DND-41 (cell line): ENCODE measurements around the gene GREM2.

Experiments used
- ATAC-seq: fragments of 200-7000 bp; cut with Tn5 transposase; 3 replicates; pipeline ENCODE4 v1.9.1; 2021; ENCODE audit warnings: low read depth; ENCODE audit not compliant: insufficient read depth
- DNase-seq: peaks from one replicate; pipeline ENCODE4 v3.0.0-alpha.2; 2020
- H2AFZ ChIP-seq: 2 replicates; pipeline ENCODE4 v1.6.0; 2012; ENCODE audit warnings: low read depth, low read length
- H3K27ac ChIP-seq: 2 replicates; pipeline ENCODE4 v1.5.1; 2012; ENCODE audit warnings: low read length, inconsistent platforms
- H3K27me3 ChIP-seq: fragments of 200-600 bp; sonication (generic); 2 replicates; pipeline ENCODE4 v1.6.0; 2012; ENCODE audit warnings: low read length, mild to moderate bottlenecking, inconsistent platforms; ENCODE audit not compliant: insufficient read depth, poor library complexity
- H3K36me3 ChIP-seq: 2 replicates; pipeline ENCODE4 v1.5.1; 2012; ENCODE audit warnings: low read length, inconsistent platforms; ENCODE audit not compliant: insufficient read depth
- H3K4me1 ChIP-seq: 2 replicates; pipeline ENCODE4 v1.5.1; 2012; ENCODE audit warnings: mild to moderate bottlenecking, low read length; ENCODE audit not compliant: insufficient read depth
- H3K4me2 ChIP-seq: 2 replicates; pipeline ENCODE4 v1.6.0; 2012; ENCODE audit warnings: mild to moderate bottlenecking, moderate library complexity, low read length, inconsistent platforms; ENCODE audit not compliant: insufficient read depth
- H3K4me3 ChIP-seq, 2 experiments: fragments of 200-600 bp in 1 of 2; shearing (Covaris generic) in 1 of 2; 2 replicates each; pipeline ENCODE4 v1.5.1; 2012 to 2016; ENCODE audit warnings: inconsistent platforms in 2 of 2, low read length in 2 of 2, mild to moderate bottlenecking in 2 of 2, low read depth in 1 of 2, moderate library complexity in 1 of 2
- H3K79me2 ChIP-seq: 2 replicates; pipeline ENCODE4 v1.6.0; 2012; ENCODE audit warnings: low read length, inconsistent platforms; ENCODE audit not compliant: insufficient read depth
- H3K9ac ChIP-seq: 2 replicates; pipeline ENCODE4 v1.6.0; 2012; ENCODE audit warnings: low read depth, mild to moderate bottlenecking, inconsistent platforms, low read length, moderate library complexity
- H3K9me3 ChIP-seq: 2 replicates; pipeline ENCODE4 v1.5.1; 2012; ENCODE audit warnings: low read length, moderate library complexity, mild to moderate bottlenecking, inconsistent platforms; ENCODE audit not compliant: insufficient read depth, severe bottlenecking
- H4K20me1 ChIP-seq: 2 replicates; pipeline ENCODE4 v1.6.0; 2012; ENCODE audit warnings: low read length; ENCODE audit not compliant: insufficient read depth
- EZH2 ChIP-seq: IDR thresholded peaks from 3 replicates; pipeline ENCODE4 v1.6.1; 2012; ENCODE audit warnings: borderline replicate concordance, low read depth, mild to moderate bottlenecking, moderate library complexity, low read length, inconsistent platforms; ENCODE audit not compliant: severe bottlenecking
- TF ChIP-seq, protein P1 (sequence below): IDR thresholded peaks from 2 replicates; pipeline ENCODE4 v1.5.1; 2012; ENCODE audit warnings: borderline replicate concordance, low read length, moderate library complexity, mild to moderate bottlenecking; ENCODE audit not compliant: poor library complexity, severe bottlenecking; ENCODE audit errors: extremely low read depth

Gene GREM2

DNA sequence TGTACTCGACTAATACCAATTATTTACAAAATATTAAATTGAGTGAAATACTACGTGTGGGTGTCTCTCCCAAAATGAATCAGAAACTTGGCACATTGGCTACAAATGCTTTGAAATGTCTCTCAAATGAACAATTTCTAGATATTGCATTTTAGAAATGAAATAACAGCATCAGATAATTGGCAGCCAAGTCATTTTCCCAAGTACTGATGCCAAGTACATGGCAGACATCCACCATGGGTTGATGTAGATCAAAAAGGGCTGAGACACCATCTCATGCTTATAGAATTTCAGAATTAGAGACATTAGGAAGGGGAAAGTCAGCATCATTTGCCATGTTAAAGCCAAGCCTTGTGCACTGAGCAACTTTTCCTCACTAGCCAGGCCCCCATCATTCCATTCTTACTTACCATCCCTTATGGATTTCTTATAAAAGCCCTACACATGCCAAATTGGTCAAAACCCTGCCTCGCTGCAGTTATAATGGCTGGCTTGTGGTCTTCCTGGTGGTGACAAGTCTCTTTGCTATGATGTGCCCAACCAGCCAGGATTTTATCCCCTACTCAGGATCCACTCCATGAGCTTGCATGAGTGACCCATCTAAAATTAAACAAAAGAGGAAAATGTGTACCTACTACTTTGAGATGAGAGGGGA is 73.1 kb downstream of the GREM2 start:
- no peaks in the 10 kb centered on the region for H4K20me1 ChIP-seq
- no peaks in the 10 kb centered on the region for H3K36me3 ChIP-seq
- no peak overlapping the region for H3K4me2 ChIP-seq
- no peak overlapping the region for H3K9ac ChIP-seq
- no peak for ATAC-seq
- no peak overlapping the region for H3K4me3 ChIP-seq
- TF ChIP-seq EZH2, result no peak
- TF ChIP-seq, protein P1, sequence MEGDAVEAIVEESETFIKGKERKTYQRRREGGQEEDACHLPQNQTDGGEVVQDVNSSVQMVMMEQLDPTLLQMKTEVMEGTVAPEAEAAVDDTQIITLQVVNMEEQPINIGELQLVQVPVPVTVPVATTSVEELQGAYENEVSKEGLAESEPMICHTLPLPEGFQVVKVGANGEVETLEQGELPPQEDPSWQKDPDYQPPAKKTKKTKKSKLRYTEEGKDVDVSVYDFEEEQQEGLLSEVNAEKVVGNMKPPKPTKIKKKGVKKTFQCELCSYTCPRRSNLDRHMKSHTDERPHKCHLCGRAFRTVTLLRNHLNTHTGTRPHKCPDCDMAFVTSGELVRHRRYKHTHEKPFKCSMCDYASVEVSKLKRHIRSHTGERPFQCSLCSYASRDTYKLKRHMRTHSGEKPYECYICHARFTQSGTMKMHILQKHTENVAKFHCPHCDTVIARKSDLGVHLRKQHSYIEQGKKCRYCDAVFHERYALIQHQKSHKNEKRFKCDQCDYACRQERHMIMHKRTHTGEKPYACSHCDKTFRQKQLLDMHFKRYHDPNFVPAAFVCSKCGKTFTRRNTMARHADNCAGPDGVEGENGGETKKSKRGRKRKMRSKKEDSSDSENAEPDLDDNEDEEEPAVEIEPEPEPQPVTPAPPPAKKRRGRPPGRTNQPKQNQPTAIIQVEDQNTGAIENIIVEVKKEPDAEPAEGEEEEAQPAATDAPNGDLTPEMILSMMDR, result no peak
- DNase-seq, result no peak
- H2AFZ ChIP-seq, result no peak overlapping the region
- no peaks in the 10 kb centered on the region for H3K9me3 ChIP-seq
- no peaks in the 10 kb centered on the region for H3K79me2 ChIP-seq
- no peak overlapping the region for H3K27ac ChIP-seq
- H3K27me3 ChIP-seq, result no peaks in the 10 kb centered on the region
- H3K4me1 ChIP-seq, result peaks cover 13% of the 10 kb centered on the region

DNA sequence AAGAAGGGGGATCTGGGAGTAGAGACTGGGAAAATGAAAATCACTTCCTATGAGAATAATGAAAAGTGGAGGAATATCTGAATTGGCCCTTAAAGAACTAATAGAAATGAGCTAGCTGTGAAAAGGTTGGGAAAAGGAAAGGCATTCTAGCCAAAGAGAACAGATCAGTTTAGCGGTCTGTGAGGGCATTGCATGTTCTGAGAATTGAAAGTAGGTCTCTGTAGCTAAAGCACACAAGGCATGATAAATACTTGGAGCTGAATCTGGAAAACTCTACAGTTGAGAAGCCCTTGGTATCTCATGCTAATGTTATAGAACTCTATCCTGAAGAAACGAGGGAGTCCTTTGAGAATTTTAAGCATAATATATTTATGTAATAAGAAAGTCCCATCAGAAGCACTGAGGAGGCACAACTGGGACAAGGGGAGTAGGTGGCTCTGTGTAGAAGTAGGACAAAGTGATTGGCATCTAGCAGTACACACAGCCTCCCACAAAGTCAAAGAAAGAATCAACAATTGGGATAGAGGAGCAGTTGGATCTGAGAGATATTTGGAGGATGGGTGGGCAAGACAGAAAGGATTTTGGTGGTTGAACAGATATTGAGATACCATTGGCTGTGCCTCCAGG is 78.7 kb downstream of the GREM2 start:
- Histone ChIP-seq H3K4me3 (no peak overlapping the region), H3K27ac (no peak overlapping the region), H3K9me3 (no peaks in the 10 kb centered on the region), H3K27me3 (no peaks in the 10 kb centered on the region), H3K9ac (no peak overlapping the region), H3K36me3 (no peaks in the 10 kb centered on the region), H3K79me2 (no peaks in the 10 kb centered on the region), H3K4me1 (no peaks in the 10 kb centered on the region), H2AFZ (no peak overlapping the region), H4K20me1 (no peaks in the 10 kb centered on the region), H3K4me2 (no peak overlapping the region)
- TF ChIP-seq, protein P1, result no peak
- no peak for TF ChIP-seq EZH2
- DNase-seq, result no peak
- no peak for ATAC-seq

DNA sequence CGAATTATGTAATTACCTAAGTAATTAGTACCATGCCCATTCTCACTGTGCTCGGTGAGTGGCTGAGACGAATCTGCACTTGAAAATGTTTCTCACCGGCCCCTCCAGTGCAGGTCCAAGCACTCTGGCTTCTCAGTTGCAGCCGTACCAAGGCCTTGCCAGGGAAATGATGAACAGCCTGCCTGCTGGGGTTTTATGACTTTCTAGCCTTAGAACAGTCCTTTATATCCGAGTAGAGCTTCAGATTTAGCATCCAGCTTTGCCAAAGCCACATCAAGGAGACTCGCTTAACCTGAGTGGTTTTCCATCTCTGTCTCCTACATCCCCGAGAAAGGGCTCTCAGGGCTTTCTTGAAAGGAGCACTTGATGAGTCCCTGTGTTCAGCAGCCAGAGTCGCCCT is 83.4 kb downstream of the GREM2 start:
- Histone ChIP-seq H4K20me1 (no peaks in the 10 kb centered on the region), H3K36me3 (no peaks in the 10 kb centered on the region), H3K27me3 (no peaks in the 10 kb centered on the region), H3K4me2 (no peak overlapping the region), H3K79me2 (no peaks in the 10 kb centered on the region), H3K9me3 (no peaks in the 10 kb centered on the region), H3K9ac (no peak overlapping the region), H2AFZ (no peak overlapping the region), H3K4me3 (no peak overlapping the region), H3K27ac (no peak overlapping the region), H3K4me1 (peaks cover 4% of the 10 kb centered on the region)
- no peak for ATAC-seq
- TF ChIP-seq, protein P1, result no peak
- no peak for TF ChIP-seq EZH2
- no peak for DNase-seq
